OCI-LY3 (cell line): Measurements from ENCODE around the gene GNB1.

Experiments
- CTCF ChIP-seq: fragments of 200-600, 300-600 bp; sonication (generic); IDR thresholded peaks from 2 replicates; pipeline ENCODE4 v1.5.1; 2014; ENCODE audit warnings: antibody characterized with exemption, low read length, low read depth
- EZH2phosphoT487 ChIP-seq: fragments of 200-600 bp; shearing (Covaris generic); IDR thresholded peaks from 2 replicates; pipeline ENCODE4 v1.6.1; 2018; ENCODE audit warnings: antibody characterized with exemption, mixed run types, low read depth

GRCh38 chr1:1841575-1841995, 49.3 kb downstream of the GNB1 start:
- no peak; the same call in 1 of the 2 replicates for TF ChIP-seq CTCF
- TF ChIP-seq EZH2phosphoT487, result no peak
